AG09319 (cell line): Measurements from ENCODE around the gene CEP104.

ENCODE experiments used
- DNase-seq: peaks from one replicate; pipeline ENCODE4 v3.0.0-alpha.2; 2010; ENCODE audit warnings: low read depth; ENCODE audit errors: extremely low read depth
- TF ChIP-seq, protein P1 (sequence below): IDR thresholded peaks from 2 replicates; pipeline ENCODE4 v1.5.1; 2011; ENCODE audit warnings: low read depth, mild to moderate bottlenecking, inconsistent platforms, low read length, moderate library complexity

The CEP104 gene

DNA sequence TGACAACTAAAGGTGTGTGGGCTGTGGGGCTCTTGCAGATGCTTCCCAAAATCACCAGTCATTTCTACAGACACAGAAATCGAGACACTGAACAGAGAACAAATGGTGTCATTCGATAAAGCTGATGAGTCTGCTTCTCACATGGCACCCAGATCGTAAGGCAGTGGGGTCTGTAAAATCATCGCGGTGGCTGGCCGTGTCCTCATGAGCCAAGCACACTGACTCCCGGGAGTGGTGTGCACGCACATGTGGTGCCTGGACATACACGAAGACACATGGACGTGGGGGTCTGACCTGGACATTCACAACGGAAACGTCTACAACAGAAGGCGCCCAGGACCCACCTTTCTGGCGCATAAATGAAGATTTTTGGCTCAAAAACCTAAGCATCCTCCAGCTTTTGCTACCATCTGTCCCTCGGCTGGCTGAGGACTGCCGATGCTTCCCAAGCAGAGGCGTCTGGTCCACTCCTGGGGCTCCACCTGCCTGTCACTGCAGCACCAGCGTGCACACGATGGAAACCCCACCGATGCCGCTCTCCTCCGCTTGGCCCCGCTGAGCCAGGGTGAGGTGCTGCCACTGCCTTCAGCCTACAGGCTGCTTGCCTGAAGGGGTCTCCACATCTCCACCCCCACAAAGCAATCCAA lies 77.6 kb downstream of the CEP104 start:
- DNase-seq, result no peak
- TF ChIP-seq, protein P1, sequence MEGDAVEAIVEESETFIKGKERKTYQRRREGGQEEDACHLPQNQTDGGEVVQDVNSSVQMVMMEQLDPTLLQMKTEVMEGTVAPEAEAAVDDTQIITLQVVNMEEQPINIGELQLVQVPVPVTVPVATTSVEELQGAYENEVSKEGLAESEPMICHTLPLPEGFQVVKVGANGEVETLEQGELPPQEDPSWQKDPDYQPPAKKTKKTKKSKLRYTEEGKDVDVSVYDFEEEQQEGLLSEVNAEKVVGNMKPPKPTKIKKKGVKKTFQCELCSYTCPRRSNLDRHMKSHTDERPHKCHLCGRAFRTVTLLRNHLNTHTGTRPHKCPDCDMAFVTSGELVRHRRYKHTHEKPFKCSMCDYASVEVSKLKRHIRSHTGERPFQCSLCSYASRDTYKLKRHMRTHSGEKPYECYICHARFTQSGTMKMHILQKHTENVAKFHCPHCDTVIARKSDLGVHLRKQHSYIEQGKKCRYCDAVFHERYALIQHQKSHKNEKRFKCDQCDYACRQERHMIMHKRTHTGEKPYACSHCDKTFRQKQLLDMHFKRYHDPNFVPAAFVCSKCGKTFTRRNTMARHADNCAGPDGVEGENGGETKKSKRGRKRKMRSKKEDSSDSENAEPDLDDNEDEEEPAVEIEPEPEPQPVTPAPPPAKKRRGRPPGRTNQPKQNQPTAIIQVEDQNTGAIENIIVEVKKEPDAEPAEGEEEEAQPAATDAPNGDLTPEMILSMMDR, result no peak

DNA sequence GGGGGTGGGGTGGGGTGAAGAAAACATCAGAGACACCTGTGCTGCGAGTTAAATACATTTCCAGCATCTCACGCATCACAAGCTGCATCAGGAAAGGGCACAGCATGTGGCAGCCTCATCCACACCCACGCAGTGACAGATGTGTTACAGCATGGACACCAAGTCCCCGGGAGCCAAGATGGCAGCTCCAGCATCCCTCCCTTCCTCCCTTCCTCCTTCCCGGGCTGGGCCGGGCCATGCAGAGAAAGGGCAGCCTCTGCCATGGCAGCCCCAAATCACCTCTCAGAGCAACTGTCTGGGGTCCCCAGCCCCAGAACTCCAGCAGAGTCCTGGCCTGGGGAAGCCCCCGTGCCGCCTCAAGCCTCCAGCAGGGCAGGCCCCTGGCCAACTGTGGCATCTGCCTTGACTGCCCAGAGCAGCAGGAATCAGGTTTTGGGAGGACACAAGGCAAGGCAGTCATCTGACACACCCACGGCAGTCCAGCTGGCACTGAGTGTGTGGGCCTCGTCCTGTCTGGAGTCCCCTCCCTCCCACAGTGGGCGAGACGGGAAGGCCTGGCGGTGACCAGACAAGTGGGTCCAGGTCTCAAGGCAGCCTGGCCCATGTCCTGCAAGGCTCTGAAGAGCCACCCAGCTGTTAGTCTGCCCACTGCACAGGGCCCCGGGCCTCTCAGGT lies 78.3 kb downstream of the CEP104 start:
- TF ChIP-seq, protein P1, result no peak
- DNase-seq, result no peak

- TF ChIP-seq, protein P1, result no peak
- no peak for DNase-seq
These were observed 79.1 kb downstream of the CEP104 start for GRCh38 chr1:3777647-3778589.

GRCh38 chr1:3777078-3777547 lies 79.9 kb downstream of the CEP104 start:
- TF ChIP-seq, protein P1, result no peak
- no peak for DNase-seq

DNA sequence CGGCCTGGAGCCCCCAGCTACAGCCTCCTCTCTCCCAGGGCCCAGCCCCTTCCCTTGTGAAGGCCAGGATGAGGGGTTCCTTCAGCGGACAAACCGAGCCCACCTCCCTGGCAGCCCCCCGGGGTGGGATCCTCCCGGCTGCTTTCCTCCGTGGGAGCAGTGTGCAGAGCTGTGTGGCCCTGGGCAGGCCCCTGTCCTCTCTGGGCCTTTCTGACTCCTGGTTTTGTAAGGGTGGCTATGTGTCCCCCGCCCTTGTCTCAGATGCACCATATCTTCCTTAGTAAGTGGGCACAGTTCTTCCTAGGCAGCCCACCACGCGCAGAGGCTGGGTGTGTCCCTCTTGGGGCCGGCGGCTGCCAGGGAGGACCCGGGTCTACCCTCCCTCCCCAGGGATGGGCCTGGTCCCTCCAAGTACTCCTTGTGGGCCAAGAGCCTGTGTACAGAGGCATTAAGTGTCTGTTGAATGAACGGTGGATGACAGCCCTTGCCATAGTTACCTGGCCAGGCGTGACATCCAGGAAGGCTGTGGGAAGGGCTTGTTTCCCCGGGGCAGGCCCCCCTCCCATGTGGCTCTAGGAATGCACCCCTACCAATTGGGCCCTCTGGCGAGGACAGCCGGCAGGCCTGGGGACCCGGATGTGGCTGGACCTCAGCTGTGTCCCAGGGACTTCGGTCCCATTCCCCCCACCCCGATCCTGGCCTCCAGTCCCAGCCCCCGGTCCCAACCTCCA lies 80.6 kb downstream of the CEP104 start:
- TF ChIP-seq, protein P1, result no peak
- DNase-seq, result no peak

- DNase-seq, result peak; percentile 10
- TF ChIP-seq, protein P1, result no peak
These were observed 81.4 kb downstream of the CEP104 start for GRCh38 chr1:3775490-3776230.
